ENCODE measurements around the gene GMPPA.

DNA sequence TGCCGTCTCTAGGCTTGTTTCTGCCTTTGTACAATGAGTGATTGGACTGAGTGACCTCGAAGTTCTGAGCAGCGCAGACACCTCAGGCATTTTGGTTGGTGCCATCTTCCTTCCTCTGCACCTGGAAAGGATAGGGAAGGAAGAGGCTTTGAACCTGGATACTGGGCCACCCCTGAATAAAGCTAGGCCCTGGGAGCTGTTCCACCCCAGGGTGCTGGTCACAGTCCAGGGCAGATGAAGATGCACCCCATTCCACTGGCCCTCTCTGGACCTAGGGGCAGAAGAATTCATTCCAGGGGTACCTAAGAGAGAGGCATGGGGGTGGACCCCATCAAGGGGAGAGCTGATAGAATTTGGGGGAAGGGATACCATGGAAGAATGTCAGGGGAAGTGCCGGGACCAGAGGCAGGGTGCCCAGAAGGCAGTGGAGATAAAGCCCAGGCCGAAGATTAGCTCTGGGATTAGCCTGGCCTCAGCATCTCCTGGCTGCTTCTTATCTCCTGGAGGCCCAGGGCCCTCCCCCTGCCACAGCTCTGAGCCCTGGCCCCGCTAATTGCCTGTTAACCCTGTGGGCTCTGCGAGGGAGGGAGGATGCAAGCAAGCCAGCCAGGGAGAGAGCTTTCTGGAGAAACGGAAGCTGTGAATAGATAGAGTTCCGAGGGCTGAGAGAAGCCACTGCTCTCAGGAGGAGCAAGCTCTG, 27.0 kb downstream of the GMPPA start:
- TF ChIP-seq, protein P1, sequence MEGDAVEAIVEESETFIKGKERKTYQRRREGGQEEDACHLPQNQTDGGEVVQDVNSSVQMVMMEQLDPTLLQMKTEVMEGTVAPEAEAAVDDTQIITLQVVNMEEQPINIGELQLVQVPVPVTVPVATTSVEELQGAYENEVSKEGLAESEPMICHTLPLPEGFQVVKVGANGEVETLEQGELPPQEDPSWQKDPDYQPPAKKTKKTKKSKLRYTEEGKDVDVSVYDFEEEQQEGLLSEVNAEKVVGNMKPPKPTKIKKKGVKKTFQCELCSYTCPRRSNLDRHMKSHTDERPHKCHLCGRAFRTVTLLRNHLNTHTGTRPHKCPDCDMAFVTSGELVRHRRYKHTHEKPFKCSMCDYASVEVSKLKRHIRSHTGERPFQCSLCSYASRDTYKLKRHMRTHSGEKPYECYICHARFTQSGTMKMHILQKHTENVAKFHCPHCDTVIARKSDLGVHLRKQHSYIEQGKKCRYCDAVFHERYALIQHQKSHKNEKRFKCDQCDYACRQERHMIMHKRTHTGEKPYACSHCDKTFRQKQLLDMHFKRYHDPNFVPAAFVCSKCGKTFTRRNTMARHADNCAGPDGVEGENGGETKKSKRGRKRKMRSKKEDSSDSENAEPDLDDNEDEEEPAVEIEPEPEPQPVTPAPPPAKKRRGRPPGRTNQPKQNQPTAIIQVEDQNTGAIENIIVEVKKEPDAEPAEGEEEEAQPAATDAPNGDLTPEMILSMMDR (IDR thresholded peaks at IDR 0.05): no peak
- TF ChIP-seq POLR2A (IDR thresholded peaks at IDR 0.05; ENCODE audit: low read depth) (no peak), POLR2AphosphoS5 (IDR thresholded peaks at IDR 0.05) (no peak)

All from esophagus muscularis mucosa (tissue), 3 donors.